Measurements from ENCODE around the gene HEATR5A. TPM values are rescaled to one million over a fixed set of nuclear protein-coding genes. Genes with fewer than 3 reads are reported as not detected.

HEATR5A gene
- polyA plus RNA-seq, 2 of the 4 experiments (the other 2 are of a cell fraction), result 29.5 to 49.5 TPM

- Histone ChIP-seq H3K27ac (no peak overlapping the region), H3K4me2 (no peak overlapping the region), H3K4me3 (no peak overlapping the region), H3K9me3 (no peaks in the 10 kb centered on the region), H3K4me1 (peaks cover 5% of the 10 kb centered on the region; the same call in 2 of the 3 replicates)
- DNase-seq (ENCODE audit: low read depth in 1 of 2, low spot score in 1 of 2) (no peak), ATAC-seq (no peak), FAIRE-seq (no peak)
- TF ChIP-seq MAFK (IDR thresholded peaks at IDR 0.05; ENCODE audit: partially characterized antibody) (peak; percentile 81), ZSCAN20 (CRISPR knock-in tag; IDR thresholded peaks at IDR 0.05) (no peak), ATOH8 (CRISPR knock-in tag; IDR thresholded peaks at IDR 0.05; ENCODE audit: low read depth) (no peak), NPAS2 (CRISPR knock-in tag; IDR thresholded peaks at IDR 0.05; ENCODE audit: borderline replicate concordance) (no peak), KDM1A (IDR thresholded peaks at IDR 0.05; ENCODE audit: low read depth) (no peak), CBX8 (IDR thresholded peaks at IDR 0.05) (no peak), GATA3 (IDR thresholded peaks at IDR 0.05; ENCODE audit: borderline replicate concordance) (no peak), NFE2L2 (conservative IDR thresholded peaks at IDR 0.05; ENCODE audit: low read length) (no peak), HES2 (IDR thresholded peaks at IDR 0.05) (no peak)
- CTCF ChIA-PET, result interaction anchor here (3.0 kb wide), 1 partner anchor 24 kb away, joined by 10 read pairs; no protein-coding TSS in a partner anchor
- POLR2A ChIA-PET, result no interaction called here
These were observed 5.6 kb upstream of the HEATR5A start for GRCh38 chr14:31425905-31426304.

- no peaks in the 10 kb centered on the region for H3K9me3 ChIP-seq
- H3K4me2 ChIP-seq, result peak overlapping the region; percentile 90
- WGBS (ENCODE audit: missing lambda C conversion rate), result 91% methylated on average over 5 of the region's 5 CpGs
- DNase-seq (ENCODE audit: low read depth in 1 of 2, low spot score in 1 of 2) (no peak), ATAC-seq (no peak), FAIRE-seq (no peak)
- POLR2A ChIA-PET, result interaction anchor here (0.8 to 3.1 kb wide), 3 partner anchors 10 to 89 kb away, joined by 3 to 58 read pairs (median 14); no protein-coding TSS in a partner anchor
- peak overlapping the region; percentile 95 for H3K4me3 ChIP-seq
- CTCF ChIA-PET, result interaction anchor here (1.6 to 3.2 kb wide), 4 partner anchors 8 to 28 kb away, joined by 4 to 14 read pairs (median 7); no protein-coding TSS in a partner anchor
- H3K4me1 ChIP-seq, result peaks cover 18% of the 10 kb centered on the region; the same call in 2 of the 3 replicates
- peak overlapping the region; percentile 85 to 95 for H3K27ac ChIP-seq
- TF ChIP-seq CTCF (IDR thresholded peaks at IDR 0.05), result no peak
- no peak for TF ChIP-seq HDAC2 (IDR thresholded peaks at IDR 0.05)
- TF ChIP-seq BHLHE40 (IDR thresholded peaks at IDR 0.05; ENCODE audit: low read depth, low read length), result no peak
- no peak for TF ChIP-seq RNF2 (IDR thresholded peaks at IDR 0.05; ENCODE audit: borderline replicate concordance, low read depth)
- TF ChIP-seq E2F6 (IDR thresholded peaks at IDR 0.05; ENCODE audit: borderline replicate concordance, low read depth), result no peak
- no peak for TF ChIP-seq MYC (IDR thresholded peaks at IDR 0.05; ENCODE audit: borderline replicate concordance, low read length)
- no peak for TF ChIP-seq EHMT2 (IDR thresholded peaks at IDR 0.05; ENCODE audit: low read depth)
- no peak for TF ChIP-seq ZNF302 (CRISPR knock-in tag; IDR thresholded peaks at IDR 0.05)
- no peak for TF ChIP-seq PBX3 (IDR thresholded peaks at IDR 0.05)
- no peak for TF ChIP-seq HOXA7 (CRISPR knock-in tag; IDR thresholded peaks at IDR 0.05)
- TF ChIP-seq HOXB5 (CRISPR knock-in tag; IDR thresholded peaks at IDR 0.05), result no peak
- no peak for TF ChIP-seq RARB (CRISPR knock-in tag; IDR thresholded peaks at IDR 0.05)
- TF ChIP-seq TFCP2L1 (CRISPR knock-in tag; IDR thresholded peaks at IDR 0.05), result no peak
- no peak for TF ChIP-seq REST (IDR thresholded peaks at IDR 0.05)
- TF ChIP-seq SMC3 (IDR thresholded peaks at IDR 0.05), result no peak
- no peak for TF ChIP-seq ZC3H11A (IDR thresholded peaks at IDR 0.05)
- no peak for TF ChIP-seq EHF (CRISPR knock-in tag; IDR thresholded peaks at IDR 0.05)
- TF ChIP-seq MAZ (IDR thresholded peaks at IDR 0.05; ENCODE audit: borderline replicate concordance, low read depth, low read length), result no peak
- no peak for TF ChIP-seq HMGXB4 (CRISPR knock-in tag; IDR thresholded peaks at IDR 0.05; ENCODE audit: borderline replicate concordance)
These were observed 850 bp upstream of the HEATR5A start for GRCh38 chr14:31421200-31421599.
